H1 (cell line): ENCODE measurements around the gene USP6. TPM values are rescaled to one million over a fixed set of nuclear protein-coding genes. Genes with fewer than 3 reads are reported as not detected.

ENCODE experiments used
- BCL11A ChIP-seq, 2 experiments: IDR thresholded peaks; one replicate each; pipeline ENCODE4 v1.6.1; 2011; ENCODE audit warnings: low read depth in 2 of 2, low read length in 2 of 2, mild to moderate bottlenecking in 2 of 2
- CBX8 ChIP-seq: fragments of 300-800, 300-1000 bp; sonication (generic); IDR thresholded peaks from 2 replicates; pipeline ENCODE4 v1.7.1; 2016; ENCODE audit warnings: low read depth, low read length, borderline replicate concordance
- JUND ChIP-seq: IDR thresholded peaks from 2 replicates; pipeline ENCODE4 v1.6.1; 2011; ENCODE audit warnings: mild to moderate bottlenecking, improper control_type of control experiment, low read length
- MAFK ChIP-seq: IDR thresholded peaks from 2 replicates; pipeline ENCODE4 v1.6.1; 2012; ENCODE audit warnings: low read depth, mild to moderate bottlenecking, improper control_type of control experiment, low read length
- MAX ChIP-seq: IDR thresholded peaks from 2 replicates; pipeline ENCODE4 v1.6.1; 2012; ENCODE audit warnings: inconsistent platforms
- NRF1 ChIP-seq: IDR thresholded peaks from 2 replicates; pipeline ENCODE4 v1.6.1; 2011; ENCODE audit warnings: mild to moderate bottlenecking, low read depth, low read length, improper control_type of control experiment
- PHF8 ChIP-seq: fragments of 200-600 bp; sonication (generic); conservative IDR thresholded peaks from 2 replicates; pipeline ENCODE4 v1.7.1; 2012; ENCODE audit warnings: low read depth, mild to moderate bottlenecking, inconsistent platforms, low read length, moderate library complexity
- POLR2AphosphoS5 ChIP-seq: IDR thresholded peaks from 2 replicates; pipeline ENCODE4 v1.6.1; 2011; ENCODE audit warnings: low read depth, low read length
- ZNF274 ChIP-seq: IDR thresholded peaks from 2 replicates; pipeline ENCODE4 v1.7.0; 2012; ENCODE audit warnings: low read length, borderline replicate concordance; ENCODE audit errors: extremely low read depth
- polyA plus RNA-seq, 7 experiments: library from polyadenylated mRNA; depleted of rRNA in 3 of 7; stranded (reverse) in 5 of 7; unstranded in 2 of 7; fragments of >200 nt in 5 of 7; fragments of 200-250 nt in 2 of 7; gene quantifications; 1 replicate in 5 of 7; 2 replicates in 1 of 7; 4 replicates in 1 of 7; pipeline versions ENCODE4 v1.2.1 to v1.2.3, GENCODE V29; 2011 to 2013; ENCODE audit warnings: missing spikeins in 2 of 7, mixed read lengths in 2 of 7
- total RNA-seq: library from RNA; stranded (reverse); fragmentation: NEBNext Ultra II Directional; extraction: Animal tissue kit (Norgen Biotek cat#: 25700); gene quantifications from 2 replicates; pipeline ENCODE4 v1.2.1, GENCODE V29; 2021
- TF ChIP-seq, protein P1 (sequence below): fragments of 300-600 bp; sonication (generic); IDR thresholded peaks from 2 replicates; pipeline ENCODE4 v1.7.1; 2012; ENCODE audit warnings: low read length, moderate library complexity, mild to moderate bottlenecking, inconsistent platforms; ENCODE audit not compliant: insufficient replicate concordance

USP6 gene
- total and polyA plus RNA-seq, 2 of the 8 experiments (the other 6 are each of a cell fraction or from before 2014, with no cell fraction given) = 0.08 to 0.32 TPM

DNA sequence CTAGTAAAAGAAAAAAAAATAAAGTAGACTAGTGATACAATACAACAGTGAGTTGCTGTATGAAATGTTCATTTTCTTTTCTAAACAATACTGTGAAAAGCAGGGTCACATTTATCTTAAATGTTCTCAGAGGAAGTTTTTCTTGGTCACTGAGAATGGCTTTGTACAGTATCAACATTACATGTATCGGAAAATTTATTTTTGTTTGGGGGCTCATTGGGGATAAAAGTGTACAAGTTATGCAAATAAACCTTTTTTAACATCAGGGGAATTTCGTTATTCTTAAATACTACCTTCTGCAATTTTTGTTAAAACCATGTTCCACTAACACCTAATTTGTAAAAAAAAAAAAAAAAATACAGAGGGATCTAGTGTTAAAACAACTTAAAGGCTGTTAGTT is 84.5 kb downstream of the USP6 start (continued):
- TF ChIP-seq, protein P1, sequence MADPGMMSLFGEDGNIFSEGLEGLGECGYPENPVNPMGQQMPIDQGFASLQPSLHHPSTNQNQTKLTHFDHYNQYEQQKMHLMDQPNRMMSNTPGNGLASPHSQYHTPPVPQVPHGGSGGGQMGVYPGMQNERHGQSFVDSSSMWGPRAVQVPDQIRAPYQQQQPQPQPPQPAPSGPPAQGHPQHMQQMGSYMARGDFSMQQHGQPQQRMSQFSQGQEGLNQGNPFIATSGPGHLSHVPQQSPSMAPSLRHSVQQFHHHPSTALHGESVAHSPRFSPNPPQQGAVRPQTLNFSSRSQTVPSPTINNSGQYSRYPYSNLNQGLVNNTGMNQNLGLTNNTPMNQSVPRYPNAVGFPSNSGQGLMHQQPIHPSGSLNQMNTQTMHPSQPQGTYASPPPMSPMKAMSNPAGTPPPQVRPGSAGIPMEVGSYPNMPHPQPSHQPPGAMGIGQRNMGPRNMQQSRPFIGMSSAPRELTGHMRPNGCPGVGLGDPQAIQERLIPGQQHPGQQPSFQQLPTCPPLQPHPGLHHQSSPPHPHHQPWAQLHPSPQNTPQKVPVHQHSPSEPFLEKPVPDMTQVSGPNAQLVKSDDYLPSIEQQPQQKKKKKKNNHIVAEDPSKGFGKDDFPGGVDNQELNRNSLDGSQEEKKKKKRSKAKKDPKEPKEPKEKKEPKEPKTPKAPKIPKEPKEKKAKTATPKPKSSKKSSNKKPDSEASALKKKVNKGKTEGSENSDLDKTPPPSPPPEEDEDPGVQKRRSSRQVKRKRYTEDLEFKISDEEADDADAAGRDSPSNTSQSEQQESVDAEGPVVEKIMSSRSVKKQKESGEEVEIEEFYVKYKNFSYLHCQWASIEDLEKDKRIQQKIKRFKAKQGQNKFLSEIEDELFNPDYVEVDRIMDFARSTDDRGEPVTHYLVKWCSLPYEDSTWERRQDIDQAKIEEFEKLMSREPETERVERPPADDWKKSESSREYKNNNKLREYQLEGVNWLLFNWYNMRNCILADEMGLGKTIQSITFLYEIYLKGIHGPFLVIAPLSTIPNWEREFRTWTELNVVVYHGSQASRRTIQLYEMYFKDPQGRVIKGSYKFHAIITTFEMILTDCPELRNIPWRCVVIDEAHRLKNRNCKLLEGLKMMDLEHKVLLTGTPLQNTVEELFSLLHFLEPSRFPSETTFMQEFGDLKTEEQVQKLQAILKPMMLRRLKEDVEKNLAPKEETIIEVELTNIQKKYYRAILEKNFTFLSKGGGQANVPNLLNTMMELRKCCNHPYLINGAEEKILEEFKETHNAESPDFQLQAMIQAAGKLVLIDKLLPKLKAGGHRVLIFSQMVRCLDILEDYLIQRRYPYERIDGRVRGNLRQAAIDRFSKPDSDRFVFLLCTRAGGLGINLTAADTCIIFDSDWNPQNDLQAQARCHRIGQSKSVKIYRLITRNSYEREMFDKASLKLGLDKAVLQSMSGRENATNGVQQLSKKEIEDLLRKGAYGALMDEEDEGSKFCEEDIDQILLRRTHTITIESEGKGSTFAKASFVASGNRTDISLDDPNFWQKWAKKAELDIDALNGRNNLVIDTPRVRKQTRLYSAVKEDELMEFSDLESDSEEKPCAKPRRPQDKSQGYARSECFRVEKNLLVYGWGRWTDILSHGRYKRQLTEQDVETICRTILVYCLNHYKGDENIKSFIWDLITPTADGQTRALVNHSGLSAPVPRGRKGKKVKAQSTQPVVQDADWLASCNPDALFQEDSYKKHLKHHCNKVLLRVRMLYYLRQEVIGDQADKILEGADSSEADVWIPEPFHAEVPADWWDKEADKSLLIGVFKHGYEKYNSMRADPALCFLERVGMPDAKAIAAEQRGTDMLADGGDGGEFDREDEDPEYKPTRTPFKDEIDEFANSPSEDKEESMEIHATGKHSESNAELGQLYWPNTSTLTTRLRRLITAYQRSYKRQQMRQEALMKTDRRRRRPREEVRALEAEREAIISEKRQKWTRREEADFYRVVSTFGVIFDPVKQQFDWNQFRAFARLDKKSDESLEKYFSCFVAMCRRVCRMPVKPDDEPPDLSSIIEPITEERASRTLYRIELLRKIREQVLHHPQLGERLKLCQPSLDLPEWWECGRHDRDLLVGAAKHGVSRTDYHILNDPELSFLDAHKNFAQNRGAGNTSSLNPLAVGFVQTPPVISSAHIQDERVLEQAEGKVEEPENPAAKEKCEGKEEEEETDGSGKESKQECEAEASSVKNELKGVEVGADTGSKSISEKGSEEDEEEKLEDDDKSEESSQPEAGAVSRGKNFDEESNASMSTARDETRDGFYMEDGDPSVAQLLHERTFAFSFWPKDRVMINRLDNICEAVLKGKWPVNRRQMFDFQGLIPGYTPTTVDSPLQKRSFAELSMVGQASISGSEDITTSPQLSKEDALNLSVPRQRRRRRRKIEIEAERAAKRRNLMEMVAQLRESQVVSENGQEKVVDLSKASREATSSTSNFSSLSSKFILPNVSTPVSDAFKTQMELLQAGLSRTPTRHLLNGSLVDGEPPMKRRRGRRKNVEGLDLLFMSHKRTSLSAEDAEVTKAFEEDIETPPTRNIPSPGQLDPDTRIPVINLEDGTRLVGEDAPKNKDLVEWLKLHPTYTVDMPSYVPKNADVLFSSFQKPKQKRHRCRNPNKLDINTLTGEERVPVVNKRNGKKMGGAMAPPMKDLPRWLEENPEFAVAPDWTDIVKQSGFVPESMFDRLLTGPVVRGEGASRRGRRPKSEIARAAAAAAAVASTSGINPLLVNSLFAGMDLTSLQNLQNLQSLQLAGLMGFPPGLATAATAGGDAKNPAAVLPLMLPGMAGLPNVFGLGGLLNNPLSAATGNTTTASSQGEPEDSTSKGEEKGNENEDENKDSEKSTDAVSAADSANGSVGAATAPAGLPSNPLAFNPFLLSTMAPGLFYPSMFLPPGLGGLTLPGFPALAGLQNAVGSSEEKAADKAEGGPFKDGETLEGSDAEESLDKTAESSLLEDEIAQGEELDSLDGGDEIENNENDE = no peak
- TF ChIP-seq JUND (no peak), PHF8 (no peak), MAFK (no peak), BCL11A (IDR thresholded peaks at IDR 0.05; ENCODE audit: low read depth in 2 of 2, low read length in 2 of 2) (no peak), CBX8 (no peak), ZNF274 (no peak), NRF1 (no peak), POLR2AphosphoS5 (no peak), MAX (no peak)
